GM21576 (cell line): Measurements from ENCODE around the gene PLPP1.

ENCODE experiments used
- ATAC-seq: cut with Tn5 transposase; IDR thresholded peaks from one replicate; pipeline ENCODE4 v1.9.1; 2021; ENCODE audit warnings: mild to moderate bottlenecking, moderate library complexity; ENCODE audit not compliant: unreplicated experiment

Gene PLPP1

GRCh38 chr5:55454282-55454681 is 80.5 kb downstream of the PLPP1 start:
- ATAC-seq: no peak

GRCh38 chr5:55453211-55453610 is 81.6 kb downstream of the PLPP1 start:
- no peak for ATAC-seq

- ATAC-seq: no peak
Measured at GRCh38 chr5:55451976-55452375, 82.8 kb downstream of the PLPP1 start.

GRCh38 chr5:55450050-55450765 is 84.6 kb downstream of the PLPP1 start:
- no peak for ATAC-seq

GRCh38 chr5:55446640-55447351 is 88.0 kb downstream of the PLPP1 start:
- no peak for ATAC-seq

GRCh38 chr5:55445791-55446190 is 89.0 kb downstream of the PLPP1 start:
- ATAC-seq: no peak

- no peak for ATAC-seq
Measured at GRCh38 chr5:55441954-55442353, 92.8 kb downstream of the PLPP1 start.

GRCh38 chr5:55441107-55441771 is 93.5 kb downstream of the PLPP1 start:
- ATAC-seq: no peak

- ATAC-seq: no peak
Measured at GRCh38 chr5:55440188-55440646, 94.5 kb downstream of the PLPP1 start.

GRCh38 chr5:55438998-55439397 is 95.8 kb downstream of the PLPP1 start:
- ATAC-seq: no peak

- ATAC-seq: no peak
Measured at GRCh38 chr5:55437859-55438206, 96.9 kb downstream of the PLPP1 start.

- ATAC-seq: no peak
Measured at GRCh38 chr5:55437452-55437851, 97.3 kb downstream of the PLPP1 start.

- ATAC-seq: no peak
Measured at GRCh38 chr5:55432549-55432948, 102.2 kb downstream of the PLPP1 start.

GRCh38 chr5:55429613-55430253 is 105.0 kb downstream of the PLPP1 start:
- ATAC-seq: no peak

- ATAC-seq: no peak
Measured at GRCh38 chr5:55429221-55429612, 105.5 kb downstream of the PLPP1 start.

- ATAC-seq: no peak
Measured at GRCh38 chr5:55427157-55427556, 107.6 kb downstream of the PLPP1 start.

GRCh38 chr5:55426455-55426854 is 108.3 kb downstream of the PLPP1 start:
- ATAC-seq: no peak

GRCh38 chr5:55421074-55421529 is 113.7 kb downstream of the PLPP1 start:
- no peak for ATAC-seq

GRCh38 chr5:55418994-55419968 is 115.5 kb downstream of the PLPP1 start:
- no peak for ATAC-seq

GRCh38 chr5:55416306-55416705 is 118.5 kb downstream of the PLPP1 start:
- ATAC-seq: no peak
